Measurements from ENCODE around the gene COL7A1. TPM values are rescaled to one million over a fixed set of nuclear protein-coding genes. Genes with fewer than 3 reads are reported as not detected.

Gene COL7A1
- under 0.01 and 0.19 TPM in 2 replicates for total RNA-seq

DNA sequence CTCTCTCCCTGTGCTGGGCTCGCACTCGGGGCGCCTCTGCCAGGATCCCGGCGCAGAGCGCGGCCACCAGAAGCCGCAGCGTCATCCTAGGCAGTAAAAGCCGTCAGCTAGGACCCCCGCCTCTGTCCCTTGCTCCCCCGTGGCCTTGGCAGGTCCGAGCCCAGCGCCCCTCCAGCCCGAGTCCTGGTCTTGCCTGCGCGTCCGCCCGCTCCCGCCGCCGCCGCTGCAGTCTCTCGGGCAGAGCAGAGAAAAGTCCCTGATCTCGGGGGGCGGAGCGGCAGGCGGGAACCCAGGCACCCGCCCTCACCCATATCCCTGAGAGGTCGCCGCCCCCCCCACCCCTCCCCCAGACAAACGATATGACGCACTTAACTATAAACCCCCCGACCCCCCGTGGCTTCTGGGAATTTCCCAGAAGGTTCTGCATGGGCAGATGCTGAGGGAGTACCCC lies at the start of gene COL7A1:
Gene COL7A1, minus strand, starts transcription at position 255 of the 451 bp plus-strand sequence. Its CDS starts 170 bp downstream, at position 85.

DNA sequence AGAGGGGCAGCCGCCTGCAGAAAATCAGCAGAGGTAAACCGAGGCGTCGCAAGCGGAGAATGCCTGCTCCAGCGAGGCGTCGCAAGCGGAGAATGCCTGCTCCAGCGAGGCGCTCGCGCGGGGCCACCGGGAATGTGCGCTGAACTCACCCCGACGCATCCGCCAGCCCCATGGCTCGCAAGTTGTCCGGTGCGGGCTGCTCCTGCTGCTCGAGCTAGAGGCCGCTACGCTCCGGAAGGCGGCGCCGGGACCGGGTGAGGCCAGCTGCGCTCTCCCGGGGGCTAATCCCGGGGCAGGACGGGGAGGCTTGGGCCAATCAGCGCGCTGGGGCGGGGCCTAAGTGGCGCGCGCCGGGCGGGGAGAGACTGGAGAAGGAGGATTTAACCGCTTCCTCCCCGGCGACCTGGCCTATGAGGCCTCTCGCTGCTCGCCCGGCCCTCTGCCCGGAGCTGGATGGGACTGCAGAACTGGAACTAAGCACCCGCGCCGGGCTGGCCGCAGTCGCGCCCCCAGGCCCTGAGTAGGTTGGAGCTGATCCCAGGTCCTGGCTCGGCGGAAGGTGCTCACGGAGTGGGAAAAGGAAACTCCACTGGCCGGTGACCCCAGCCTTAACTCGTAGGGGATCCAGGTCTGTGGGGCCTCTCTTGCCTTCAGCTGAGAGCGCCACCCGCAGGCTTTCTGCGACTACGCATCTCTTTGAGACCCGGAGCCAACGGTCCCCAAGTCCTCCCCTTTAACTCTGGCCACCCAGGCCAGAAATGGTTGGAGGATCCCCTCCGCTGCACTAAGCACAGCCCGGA lies 40.3 kb upstream of the COL7A1 start, which contains the start of gene SLC26A6:
Gene SLC26A6, minus strand, starts transcription at position 240 of the 800 bp plus-strand sequence. Its CDS starts 68 bp downstream, at position 172.

DNA sequence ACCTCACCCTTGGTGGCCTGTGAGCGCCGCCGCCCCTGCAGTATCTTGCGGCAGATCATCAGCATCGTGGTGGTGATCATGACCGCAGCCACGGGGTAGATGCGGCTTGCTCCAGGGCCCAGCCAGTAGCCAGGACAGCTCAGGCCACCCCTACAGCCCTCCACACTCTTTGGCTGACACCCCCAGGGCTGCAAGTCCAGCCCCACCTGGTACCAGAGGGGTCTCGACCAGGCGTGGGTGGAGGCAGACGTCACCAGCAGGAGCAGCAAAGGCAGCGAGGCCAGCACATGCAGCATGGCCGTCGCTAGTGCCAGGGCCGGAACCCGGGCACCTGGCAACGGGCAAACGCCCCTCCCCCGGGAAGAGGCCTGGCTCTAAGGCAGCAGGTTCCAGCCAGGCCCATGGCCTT lies 26.3 kb upstream of the COL7A1 start, which contains the start of gene TMEM89:
Gene TMEM89, minus strand, starts transcription at position 309 of the 409 bp plus-strand sequence. Its CDS starts 13 bp downstream, at position 296.

DNA sequence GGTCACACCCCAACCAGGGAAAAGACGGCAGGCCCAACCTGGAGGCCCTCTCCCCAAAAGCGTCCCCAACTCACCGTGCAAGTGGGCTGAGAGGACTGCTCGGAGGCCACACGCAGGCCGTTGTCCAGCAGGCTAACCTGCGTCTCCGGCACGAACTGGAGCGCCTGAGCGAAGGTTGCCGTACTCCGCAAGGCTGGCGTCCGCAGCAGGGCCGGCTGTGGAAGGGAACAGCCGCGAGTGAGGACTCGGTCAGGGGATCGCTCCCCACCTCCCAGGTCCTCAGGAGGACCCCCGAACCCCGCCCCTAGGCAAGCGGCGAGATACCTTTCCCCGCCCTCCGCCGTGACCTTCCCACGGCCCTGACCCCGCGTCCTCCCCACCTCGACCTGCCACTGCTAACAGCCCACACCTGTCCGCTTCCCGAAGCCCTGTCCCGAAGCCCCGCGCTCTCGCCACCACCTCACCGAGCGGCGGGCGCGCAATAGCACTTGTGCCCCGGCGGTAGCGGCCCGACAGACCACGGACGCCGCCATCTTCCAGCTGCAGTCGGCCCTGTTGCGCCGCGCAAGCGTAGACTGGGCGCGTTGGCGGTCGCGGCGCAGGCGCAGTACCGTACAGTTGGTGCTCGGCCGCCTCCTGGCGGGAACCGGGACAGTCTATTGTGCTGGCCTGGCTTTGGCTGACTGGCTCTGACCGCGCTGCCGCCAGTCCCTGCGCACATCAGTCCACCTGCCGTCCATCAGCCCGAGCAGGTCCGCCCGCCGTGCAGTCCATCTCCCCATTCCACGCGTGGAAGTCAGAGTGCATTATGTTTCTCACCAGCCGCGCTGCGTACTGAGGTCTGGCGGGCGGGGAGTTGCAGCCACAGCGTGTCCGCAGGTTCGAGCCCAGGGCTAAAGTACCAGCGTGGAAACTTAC lies 14.2 kb upstream of the COL7A1 start, which contains the start of gene UQCRC1:
Gene UQCRC1, minus strand, starts transcription at position 559 of the 918 bp plus-strand sequence. Its CDS starts 26 bp downstream, at position 533.

DNA sequence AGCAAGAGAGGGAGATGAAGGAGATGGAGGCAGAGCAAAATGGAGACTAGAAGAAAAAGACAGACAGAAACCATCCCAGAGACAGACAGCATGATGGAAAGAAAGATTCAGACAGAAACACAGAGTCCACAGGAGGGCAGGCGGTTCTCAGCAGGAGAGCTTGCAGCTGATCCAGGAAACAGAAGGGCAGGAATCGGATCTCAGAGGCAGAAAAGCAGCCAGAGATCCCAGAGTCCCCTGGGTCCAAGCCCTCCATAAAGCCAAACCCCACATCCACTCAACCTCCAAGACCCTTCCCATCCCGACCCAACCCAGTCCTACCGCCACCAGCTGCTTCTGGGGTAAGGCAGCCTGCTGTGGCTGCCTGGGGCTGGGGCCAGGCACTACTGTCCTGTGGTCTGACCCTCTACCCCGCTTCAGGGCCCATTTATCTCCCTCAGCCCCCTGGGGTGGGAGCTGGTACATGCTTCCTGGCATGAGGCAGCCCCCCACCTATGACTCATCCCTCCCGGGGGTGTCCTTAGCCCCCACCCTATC lies 31.7 kb downstream of the COL7A1 start, which contains the start of gene UCN2:
Gene UCN2, minus strand, starts transcription at position 400 of the 537 bp plus-strand sequence. CDS start 657 bp downstream, outside the sequence.

DNA sequence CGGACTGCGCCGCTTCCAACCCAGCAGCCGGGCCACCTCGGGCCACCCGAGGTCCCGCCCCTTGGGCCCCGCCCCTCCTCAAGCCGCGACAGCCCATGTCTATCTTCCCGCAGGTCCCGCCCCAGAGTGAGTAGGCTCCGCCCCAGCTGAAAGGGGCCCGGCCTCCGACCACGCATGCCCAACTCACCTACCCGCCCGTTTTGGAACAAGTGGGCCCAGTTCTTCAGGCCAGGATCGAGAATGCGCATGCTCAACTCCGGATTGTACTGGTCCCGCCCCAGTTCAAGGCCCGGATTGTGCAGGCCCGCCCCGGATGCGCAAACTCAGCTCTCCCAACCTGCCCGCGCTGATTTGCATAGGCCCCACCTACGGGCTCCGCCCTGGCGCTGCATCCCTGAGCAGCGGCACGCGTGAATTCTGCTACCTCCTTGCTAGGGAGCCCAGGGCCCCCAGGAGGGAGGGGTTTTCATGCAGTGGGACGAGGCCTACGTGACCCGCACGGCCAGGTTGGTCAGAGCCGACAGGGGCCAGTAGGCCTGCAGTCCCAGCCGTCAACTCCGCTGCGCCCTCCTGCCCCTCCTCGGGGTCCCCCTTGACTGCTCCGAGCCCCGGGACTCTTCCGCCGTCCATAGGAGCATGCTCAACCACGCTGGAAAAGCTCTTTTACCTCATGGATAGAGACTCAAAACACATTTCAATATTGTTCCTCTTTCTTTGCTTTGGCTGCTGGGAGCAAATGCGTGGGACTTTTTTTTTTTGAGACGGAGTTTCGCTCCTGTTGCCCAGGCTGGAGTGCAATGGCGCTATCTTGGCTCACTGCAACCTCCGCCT lies 38.1 kb downstream of the COL7A1 start, which contains the start of gene PFKFB4:
Gene PFKFB4, minus strand, starts transcription at position 8 of the 831 bp plus-strand sequence. CDS start 26 bp downstream, outside the sequence.

Small RNAs within 50 kb of the gene (small RNA-seq; reads per million reads assigned to genes)
- gene MIR6823: not detected

Other genes with a start within 250 kb of the COL7A1 start
- gene FBXW12, start 223.1 kb downstream of the COL7A1 start, total RNA-seq: not detected in 2 replicates
- 32.2 and 42.8 TPM in 2 replicates for gene PLXNB1, start 165.2 kb downstream of the COL7A1 start, total RNA-seq
- 11.8 and 13.3 TPM in 2 replicates for gene CCDC51, start 155.2 kb downstream of the COL7A1 start, total RNA-seq
- 200 and 203 TPM in 2 replicates for gene TMA7, start 155.1 kb downstream of the COL7A1 start, total RNA-seq
- gene ATRIP, start 148.6 kb downstream of the COL7A1 start, total RNA-seq: 8.2 and 11.4 TPM in 2 replicates
- gene SHISA5, start 91.2 kb downstream of the COL7A1 start, total RNA-seq: 129 and 145 TPM in 2 replicates
- 2.9 and 4.9 TPM in 2 replicates for gene PFKFB4, start 38.5 kb downstream of the COL7A1 start, total RNA-seq
- not detected in 2 replicates for gene UCN2, start 31.5 kb downstream of the COL7A1 start, total RNA-seq
- gene UQCRC1, start 14.3 kb upstream of the COL7A1 start, total RNA-seq: 290 and 321 TPM in 2 replicates
- not detected in 2 replicates for gene TMEM89, start 26.4 kb upstream of the COL7A1 start, total RNA-seq
- gene SLC26A6, start 40.1 kb upstream of the COL7A1 start, total RNA-seq: 16.0 and 20.4 TPM in 2 replicates
- 0.65 and 0.76 TPM in 2 replicates for gene CELSR3, start 67.6 kb upstream of the COL7A1 start, total RNA-seq
- gene NCKIPSD, start 90.6 kb upstream of the COL7A1 start, total RNA-seq: 9.6 and 13.4 TPM in 2 replicates
- 58.8 and 67.6 TPM in 2 replicates for gene IP6K2, start 121.9 kb upstream of the COL7A1 start, total RNA-seq

Measured in vein endothelial cell (primary cell).